ENCODE measurements around the gene CLIC6. TPM values are rescaled to one million over a fixed set of nuclear protein-coding genes. Genes with fewer than 3 reads are reported as not detected.

Gene CLIC6
- total RNA-seq, 2 experiments from 2014 or later = not detected

GRCh38 chr21:34635307-34635706, 33.5 kb upstream of the CLIC6 start:
- Histone ChIP-seq H3K4me3 (ENCODE audit: low read depth, low read length, poor library complexity, severe bottlenecking) (no peak overlapping the region), H3K36me3 (ENCODE audit: insufficient read depth, low read length) (no peaks in the 10 kb centered on the region), H3K9me2 (ENCODE audit: insufficient read depth, low read length) (no peaks in the 10 kb centered on the region), H3K4me2 (ENCODE audit: low read length) (no peak overlapping the region), H3K4me1 (ENCODE audit: insufficient read depth, low read length, poor library complexity, severe bottlenecking) (peaks cover 3% of the 10 kb centered on the region), H3K79me2 (ENCODE audit: insufficient read depth, low read depth, low read length) (no peaks in the 10 kb centered on the region), H2AFZ (ENCODE audit: low read length) (no peak overlapping the region), H3K9me3 (ENCODE audit: low read length) (no peaks in the 10 kb centered on the region), H4K20me1 (ENCODE audit: insufficient read depth, low read length) (no peaks in the 10 kb centered on the region), H3K27ac (ENCODE audit: low read depth, low read length, poor library complexity, severe bottlenecking) (no peak overlapping the region)
- POLR2A ChIA-PET = interaction anchor here (0.7 kb wide), 1 partner anchor 52 kb away, joined by 4 read pairs; no protein-coding TSS in a partner anchor
- DNase-seq (ENCODE audit: low spot score) = no peak
- no peak for TF ChIP-seq EZH2phosphoT487 (IDR thresholded peaks at IDR 0.05; ENCODE audit: borderline replicate concordance, low read depth, low read length)
- TF ChIP-seq CTCF (conservative IDR thresholded peaks at IDR 0.05; ENCODE audit: low read length) = peak; percentile 70
- no TSS peak for BruUV-seq (replicated peaks)
- intact Hi-C loops (cut with micrococcal nuclease; ENCODE audit: unreplicated experiment) = no loop called here
- CTCF ChIA-PET (ENCODE audit: unreplicated experiment) = no interaction called here

- Histone ChIP-seq H3K9me2 (ENCODE audit: insufficient read depth, low read length) (no peaks in the 10 kb centered on the region), H3K4me1 (ENCODE audit: insufficient read depth, low read length, poor library complexity, severe bottlenecking) (peaks cover 8% of the 10 kb centered on the region), H2AFZ (ENCODE audit: low read length) (no peak overlapping the region), H3K4me2 (ENCODE audit: low read length) (no peak overlapping the region), H3K9me3 (ENCODE audit: low read length) (no peaks in the 10 kb centered on the region), H3K27ac (ENCODE audit: low read depth, low read length, poor library complexity, severe bottlenecking) (no peak overlapping the region), H4K20me1 (ENCODE audit: insufficient read depth, low read length) (no peaks in the 10 kb centered on the region), H3K4me3 (ENCODE audit: low read depth, low read length, poor library complexity, severe bottlenecking) (no peak overlapping the region), H3K36me3 (ENCODE audit: insufficient read depth, low read length) (no peaks in the 10 kb centered on the region), H3K79me2 (ENCODE audit: insufficient read depth, low read depth, low read length) (no peaks in the 10 kb centered on the region)
- intact Hi-C loops (cut with micrococcal nuclease; ENCODE audit: unreplicated experiment) = no loop called here
- CTCF ChIA-PET (ENCODE audit: unreplicated experiment) = no interaction called here
- POLR2A ChIA-PET = interaction anchor here (1.1 to 1.3 kb wide), 2 partner anchors 12 to 16 kb away, joined by 3 read pairs; no protein-coding TSS in a partner anchor
- TF ChIP-seq EZH2phosphoT487 (IDR thresholded peaks at IDR 0.05; ENCODE audit: borderline replicate concordance, low read depth, low read length) (no peak), CTCF (conservative IDR thresholded peaks at IDR 0.05; ENCODE audit: low read length) (no peak)
- no TSS peak for BruUV-seq (replicated peaks)
- DNase-seq (ENCODE audit: low spot score) = no peak
Measured at GRCh38 chr21:34636961-34637360, 31.8 kb upstream of the CLIC6 start.

GRCh38 chr21:34639250-34639649, 29.5 kb upstream of the CLIC6 start:
- Histone ChIP-seq H2AFZ (ENCODE audit: low read length) (no peak overlapping the region), H3K36me3 (ENCODE audit: insufficient read depth, low read length) (no peaks in the 10 kb centered on the region), H3K27ac (ENCODE audit: low read depth, low read length, poor library complexity, severe bottlenecking) (no peak overlapping the region), H3K4me1 (ENCODE audit: insufficient read depth, low read length, poor library complexity, severe bottlenecking) (peaks cover 17% of the 10 kb centered on the region), H3K9me3 (ENCODE audit: low read length) (no peaks in the 10 kb centered on the region), H4K20me1 (ENCODE audit: insufficient read depth, low read length) (no peaks in the 10 kb centered on the region), H3K9me2 (ENCODE audit: insufficient read depth, low read length) (no peaks in the 10 kb centered on the region), H3K79me2 (ENCODE audit: insufficient read depth, low read depth, low read length) (no peaks in the 10 kb centered on the region), H3K4me2 (ENCODE audit: low read length) (no peak overlapping the region), H3K4me3 (ENCODE audit: low read depth, low read length, poor library complexity, severe bottlenecking) (no peak overlapping the region)
- DNase-seq (ENCODE audit: low spot score) = no peak
- ChIA-PET POLR2A (no interaction called here), CTCF (ENCODE audit: unreplicated experiment) (no interaction called here)
- TF ChIP-seq EZH2phosphoT487 (IDR thresholded peaks at IDR 0.05; ENCODE audit: borderline replicate concordance, low read depth, low read length) (no peak), CTCF (conservative IDR thresholded peaks at IDR 0.05; ENCODE audit: low read length) (no peak)
- no TSS peak for BruUV-seq (replicated peaks)
- intact Hi-C loops (cut with micrococcal nuclease; ENCODE audit: unreplicated experiment) = no loop called here

Measured in OCI-LY7 (cell line).